Fibroblast of the aortic adventitia (primary cell): ENCODE results near the gene COPG2. TPM values are rescaled to one million over a fixed set of nuclear protein-coding genes. Genes with fewer than 3 reads are reported as not detected.
"Not testable (repeated sequence)": the region's sequence is repeated elsewhere in the genome, so short reads cannot be mapped to it uniquely, and the experiment has no call there.

Source experiments
- DNase-seq: peaks from one replicate; pipeline ENCODE4 v3.0.0-alpha.2; 2010; ENCODE audit warnings: low read depth
- H3K4me3 ChIP-seq: 2 replicates; pipeline ENCODE4 v1.5.1; 2011; ENCODE audit warnings: low read depth, mild to moderate bottlenecking, control low read depth, low read length, moderate library complexity
- total RNA-seq: library from RNA; depleted of rRNA; stranded (reverse); fragments of >200 nt; gene quantifications from 2 replicates; pipeline ENCODE4 v1.2.3, GENCODE V29; 2012; ENCODE audit warnings: low replicate concordance
- TF ChIP-seq, protein P1 (sequence below): IDR thresholded peaks from 2 replicates; pipeline ENCODE4 v1.5.1; 2011; ENCODE audit warnings: mild to moderate bottlenecking, low read length, control low read depth, inconsistent platforms; ENCODE audit not compliant: insufficient read depth

Gene COPG2
- total RNA-seq, 1 donor = 43.7 TPM

DNA sequence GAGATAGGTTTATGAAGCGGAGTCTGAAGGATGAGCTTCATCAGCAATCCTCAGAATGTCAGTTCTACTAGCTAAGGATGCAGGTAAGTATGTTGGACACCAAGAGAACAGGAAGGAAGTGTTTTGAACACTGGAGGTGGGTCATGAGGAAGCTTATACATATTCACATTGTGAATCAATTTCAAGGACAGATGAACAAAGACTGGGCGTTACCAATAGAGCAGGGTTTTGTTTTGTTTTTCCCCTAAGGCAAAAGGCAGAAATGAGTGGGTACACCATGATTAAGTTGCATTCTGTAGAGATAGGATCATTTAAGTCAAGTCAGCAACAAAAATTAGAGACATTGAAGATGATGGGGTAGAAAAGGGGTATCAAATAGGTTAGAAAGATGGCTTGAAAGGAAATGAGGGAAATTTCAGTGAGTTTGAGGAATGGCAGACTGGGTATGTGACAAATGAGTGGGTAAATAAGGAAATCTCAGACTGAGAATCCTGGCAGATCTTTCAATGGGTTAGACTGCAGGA, 125.0 kb downstream of the COPG2 start:
- TF ChIP-seq, protein P1, sequence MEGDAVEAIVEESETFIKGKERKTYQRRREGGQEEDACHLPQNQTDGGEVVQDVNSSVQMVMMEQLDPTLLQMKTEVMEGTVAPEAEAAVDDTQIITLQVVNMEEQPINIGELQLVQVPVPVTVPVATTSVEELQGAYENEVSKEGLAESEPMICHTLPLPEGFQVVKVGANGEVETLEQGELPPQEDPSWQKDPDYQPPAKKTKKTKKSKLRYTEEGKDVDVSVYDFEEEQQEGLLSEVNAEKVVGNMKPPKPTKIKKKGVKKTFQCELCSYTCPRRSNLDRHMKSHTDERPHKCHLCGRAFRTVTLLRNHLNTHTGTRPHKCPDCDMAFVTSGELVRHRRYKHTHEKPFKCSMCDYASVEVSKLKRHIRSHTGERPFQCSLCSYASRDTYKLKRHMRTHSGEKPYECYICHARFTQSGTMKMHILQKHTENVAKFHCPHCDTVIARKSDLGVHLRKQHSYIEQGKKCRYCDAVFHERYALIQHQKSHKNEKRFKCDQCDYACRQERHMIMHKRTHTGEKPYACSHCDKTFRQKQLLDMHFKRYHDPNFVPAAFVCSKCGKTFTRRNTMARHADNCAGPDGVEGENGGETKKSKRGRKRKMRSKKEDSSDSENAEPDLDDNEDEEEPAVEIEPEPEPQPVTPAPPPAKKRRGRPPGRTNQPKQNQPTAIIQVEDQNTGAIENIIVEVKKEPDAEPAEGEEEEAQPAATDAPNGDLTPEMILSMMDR = no peak
- DNase-seq = no peak
- no peak overlapping the region for H3K4me3 ChIP-seq

DNA sequence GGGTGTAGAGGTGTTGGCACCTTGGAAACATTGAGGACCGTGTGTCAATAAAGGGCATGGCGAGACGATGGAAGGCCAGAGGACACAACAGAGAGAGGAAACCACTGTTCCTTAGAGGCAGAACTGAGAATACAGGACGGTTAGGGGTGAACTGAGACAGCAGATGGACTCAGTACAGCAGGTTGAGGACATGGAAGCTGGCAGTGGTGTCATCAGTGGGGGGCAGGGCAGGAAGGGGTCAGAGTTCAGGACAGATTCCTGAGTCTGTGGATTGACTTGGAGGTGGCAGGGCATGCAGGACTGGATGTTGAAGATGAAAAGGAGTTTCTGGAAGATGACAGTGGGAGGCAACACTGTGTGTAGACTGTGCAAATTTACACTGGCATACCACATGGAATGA, 126.3 kb downstream of the COPG2 start:
- H3K4me3 ChIP-seq, DNase-seq: not testable (repeated sequence)

GRCh38 chr7:130541287-130541686, 127.3 kb downstream of the COPG2 start:
- DNase-seq = not testable (repeated sequence)

GRCh38 chr7:130537894-130538293, 130.7 kb downstream of the COPG2 start:
- DNase-seq, H3K4me3 ChIP-seq: not testable (repeated sequence)

More at GRCh38 chr7:130541287-130541686, 127.3 kb downstream of the COPG2 start:
- not testable (repeated sequence) for H3K4me3 ChIP-seq

- no peak overlapping the region for H3K4me3 ChIP-seq
- no peak for DNase-seq
- TF ChIP-seq, protein P1 = no peak
Measured at GRCh38 chr7:130529417-130529816, 139.1 kb downstream of the COPG2 start.

- DNase-seq, H3K4me3 ChIP-seq: not testable (repeated sequence)
Measured at GRCh38 chr7:130527752-130528355, 140.7 kb downstream of the COPG2 start.

DNA sequence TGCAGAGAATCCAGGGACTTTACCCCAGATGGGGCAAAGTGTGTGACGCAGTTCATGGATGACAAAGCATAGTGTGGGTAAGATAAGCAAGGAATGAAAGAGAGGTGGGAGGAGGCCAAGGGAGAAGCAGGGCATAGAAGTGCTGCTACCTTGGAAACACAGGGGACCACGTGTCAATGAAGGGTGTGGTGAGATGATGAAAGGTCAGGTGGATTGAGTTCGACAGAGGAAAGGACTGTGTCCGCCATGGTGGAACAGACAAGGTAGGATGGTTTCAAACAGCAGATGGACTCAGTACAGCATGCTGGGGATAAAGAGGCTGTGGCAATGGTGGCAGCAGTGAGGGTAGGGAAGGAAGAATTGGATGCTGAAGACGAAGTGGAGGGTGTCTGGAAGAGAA, 143.9 kb downstream of the COPG2 start:
- no peak overlapping the region for H3K4me3 ChIP-seq
- DNase-seq = no peak
- TF ChIP-seq, protein P1 = no peak

DNA sequence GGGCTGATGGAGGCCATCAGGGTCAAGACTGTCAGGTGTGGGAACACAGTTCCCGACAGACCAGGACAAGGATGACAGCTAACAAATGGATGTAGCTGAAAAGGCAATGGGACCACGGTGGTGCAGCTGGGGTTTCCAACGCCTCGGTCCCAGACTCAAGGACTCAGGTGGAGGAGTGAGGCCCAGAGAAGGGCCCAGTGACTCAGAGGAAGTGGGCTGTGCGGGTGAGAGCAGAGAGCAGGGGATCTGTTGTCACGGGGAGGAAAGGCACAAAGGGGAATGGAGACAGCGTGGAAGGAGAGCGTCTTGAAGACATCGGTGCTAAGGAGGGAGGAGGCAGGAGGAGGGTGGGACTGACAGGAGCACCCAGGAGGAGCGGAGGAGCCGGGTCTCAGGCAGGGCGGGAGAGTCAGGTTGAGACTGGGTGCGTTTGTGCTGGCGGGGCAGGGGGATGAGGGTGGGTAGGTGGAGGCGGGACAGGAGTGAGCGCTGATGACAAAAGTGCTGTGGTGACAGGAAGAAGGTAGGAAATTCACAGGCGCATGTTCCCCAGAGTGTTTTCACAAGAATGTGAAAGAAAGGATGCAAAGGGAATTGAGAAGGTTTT, 144.9 kb downstream of the COPG2 start:
- not testable (repeated sequence) for H3K4me3 ChIP-seq, DNase-seq

GRCh38 chr7:130521258-130521951, 147.1 kb downstream of the COPG2 start:
- TF ChIP-seq, protein P1 = no peak
- no peak for DNase-seq
- H3K4me3 ChIP-seq = no peak overlapping the region
